ENCODE measurements around the gene TPST1.
A peak's percentile ranks its signal among the peaks of the same experiment; 100 is the strongest.
"Not testable (repeated sequence)": the region's sequence is repeated elsewhere in the genome, so short reads cannot be mapped to it uniquely, and the experiment has no call there.

The TPST1 gene

GRCh38 chr7:66319407-66319979 lies 114.4 kb downstream of the TPST1 start:
- no peak for DNase-seq (ENCODE audit: low read depth)
- H3K4me3 ChIP-seq (ENCODE audit: low read length) = no peak overlapping the region
- H3K36me3 ChIP-seq (ENCODE audit: control insufficient read depth, insufficient read depth, low read length, severe bottlenecking) = peaks cover 4% of the 10 kb centered on the region
- no peaks in the 10 kb centered on the region for H3K9me3 ChIP-seq (ENCODE audit: control insufficient read depth, low read length)
- peaks cover 12% of the 10 kb centered on the region for H3K4me1 ChIP-seq (ENCODE audit: control insufficient read depth, insufficient read depth, low read length)
- H3K27me3 ChIP-seq (replicated peaks; ENCODE audit: control insufficient read depth, insufficient read depth, low read length) = no peaks in the 10 kb centered on the region
- no peak overlapping the region for H3K9ac ChIP-seq (ENCODE audit: low read length)

DNA sequence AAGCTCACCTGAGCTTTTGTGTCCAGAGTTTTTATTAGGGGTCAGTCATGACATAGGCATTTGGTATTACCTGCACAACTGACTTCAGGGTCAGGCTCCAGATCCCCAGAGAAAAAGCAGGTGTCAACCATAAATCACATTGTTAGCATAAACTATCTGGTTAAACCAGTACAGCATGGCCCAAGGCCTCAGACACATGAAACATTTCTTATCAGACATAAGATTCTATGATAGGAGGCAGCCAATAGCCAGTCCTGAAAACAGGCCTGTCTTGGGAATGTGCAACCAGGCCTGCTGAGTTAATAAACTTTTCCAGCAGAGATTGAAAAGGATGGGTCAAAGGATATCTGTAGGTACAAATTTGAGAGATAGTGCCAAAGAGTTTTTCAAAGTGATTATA lies 116.1 kb downstream of the TPST1 start:
- Histone ChIP-seq H3K36me3 (ENCODE audit: control insufficient read depth, insufficient read depth, low read length, severe bottlenecking) (peaks cover 4% of the 10 kb centered on the region), H3K9me3 (ENCODE audit: control insufficient read depth, low read length) (no peaks in the 10 kb centered on the region), H3K4me3 (ENCODE audit: low read length) (no peak overlapping the region), H3K27me3 (replicated peaks; ENCODE audit: control insufficient read depth, insufficient read depth, low read length) (no peaks in the 10 kb centered on the region), H3K9ac (ENCODE audit: low read length) (no peak overlapping the region), H3K4me1 (ENCODE audit: control insufficient read depth, insufficient read depth, low read length) (peaks cover 15% of the 10 kb centered on the region)
- no peak for DNase-seq (ENCODE audit: low read depth)

DNA sequence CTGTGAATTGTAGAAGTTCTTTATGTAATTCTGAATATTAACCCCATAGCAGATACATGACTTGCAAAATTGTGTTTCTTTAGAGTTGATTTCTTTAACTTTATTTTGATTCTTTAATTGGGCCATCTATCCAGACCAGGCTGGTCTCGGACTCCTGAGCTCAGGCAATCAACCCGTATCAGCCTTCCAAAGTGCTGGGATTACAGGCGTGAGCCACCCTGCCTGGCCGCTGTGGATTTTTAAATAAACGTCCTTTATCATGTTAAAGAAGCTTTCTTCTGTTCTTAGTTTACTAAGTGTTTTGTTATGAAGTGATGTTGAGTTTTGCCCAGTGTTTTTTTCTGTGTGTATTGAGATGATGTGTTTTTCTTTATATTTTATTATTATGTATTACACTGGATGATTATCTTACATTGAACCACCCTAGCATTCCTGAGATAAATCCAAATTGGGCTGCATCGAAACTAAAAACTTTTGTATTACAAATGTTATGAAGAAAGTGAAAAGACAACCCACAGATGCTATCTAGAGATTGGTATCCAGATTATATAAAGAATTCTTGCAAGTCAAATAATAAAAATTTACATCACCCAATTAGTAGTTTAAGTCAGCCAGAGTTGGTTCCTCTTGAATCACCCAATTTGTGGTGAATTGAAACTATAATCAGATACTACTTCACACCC lies 118.1 kb downstream of the TPST1 start:
- no peak overlapping the region for H3K9ac ChIP-seq (ENCODE audit: low read length)

DNA sequence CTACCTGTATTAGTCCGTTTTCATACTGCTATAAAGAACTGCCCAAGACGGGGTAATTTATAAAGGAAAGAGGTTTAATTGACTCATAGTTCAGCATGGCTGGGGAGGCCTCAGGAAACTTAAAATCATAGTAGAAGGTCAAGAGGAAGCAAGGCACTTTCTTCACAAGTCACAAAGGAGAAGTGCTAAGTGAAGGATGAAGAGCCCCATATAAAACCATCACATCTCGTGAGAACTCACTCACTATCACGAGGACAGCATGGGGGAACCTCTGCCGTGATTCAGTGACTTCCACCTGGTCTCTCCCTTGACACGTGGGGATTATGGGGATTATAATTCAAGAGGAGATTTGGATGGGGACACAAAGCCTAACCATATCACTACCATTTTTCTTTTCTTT lies 119.9 kb downstream of the TPST1 start:
- not testable (repeated sequence) for H3K36me3 ChIP-seq (ENCODE audit: control insufficient read depth, insufficient read depth, low read length, severe bottlenecking); DNase-seq (ENCODE audit: low read depth)

More for the DNA sequence above, 118.1 kb downstream of the TPST1 start:
- H3K27me3 ChIP-seq (replicated peaks; ENCODE audit: control insufficient read depth, insufficient read depth, low read length) = no peaks in the 10 kb centered on the region
- peaks cover 4% of the 10 kb centered on the region for H3K36me3 ChIP-seq (ENCODE audit: control insufficient read depth, insufficient read depth, low read length, severe bottlenecking)
- no peak overlapping the region for H3K4me3 ChIP-seq (ENCODE audit: low read length)
- no peak for DNase-seq (ENCODE audit: low read depth)
- peaks cover 18% of the 10 kb centered on the region for H3K4me1 ChIP-seq (ENCODE audit: control insufficient read depth, insufficient read depth, low read length)
- no peaks in the 10 kb centered on the region for H3K9me3 ChIP-seq (ENCODE audit: control insufficient read depth, low read length)

GRCh38 chr7:66326501-66327215 lies 121.5 kb downstream of the TPST1 start:
- Histone ChIP-seq H3K4me1 (ENCODE audit: control insufficient read depth, insufficient read depth, low read length) (peaks cover 31% of the 10 kb centered on the region), H3K27me3 (replicated peaks; ENCODE audit: control insufficient read depth, insufficient read depth, low read length) (no peaks in the 10 kb centered on the region), H3K9me3 (ENCODE audit: control insufficient read depth, low read length) (no peaks in the 10 kb centered on the region), H3K36me3 (ENCODE audit: control insufficient read depth, insufficient read depth, low read length, severe bottlenecking) (no peaks in the 10 kb centered on the region), H3K4me3 (ENCODE audit: low read length) (peak overlapping the region; percentile 34), H3K9ac (ENCODE audit: low read length) (no peak overlapping the region)
- peak; percentile 89 for DNase-seq (ENCODE audit: low read depth)

More for the DNA sequence above, 119.9 kb downstream of the TPST1 start:
- H3K4me3 ChIP-seq (ENCODE audit: low read length); H3K9ac ChIP-seq (ENCODE audit: low read length); H3K9me3 ChIP-seq (ENCODE audit: control insufficient read depth, low read length); H3K27me3 ChIP-seq (replicated peaks; ENCODE audit: control insufficient read depth, insufficient read depth, low read length): not testable (repeated sequence)
- peaks cover 18% of the 10 kb centered on the region for H3K4me1 ChIP-seq (ENCODE audit: control insufficient read depth, insufficient read depth, low read length)

- Histone ChIP-seq H3K9ac (ENCODE audit: low read length) (no peak overlapping the region), H3K4me3 (ENCODE audit: low read length) (no peak overlapping the region), H3K9me3 (ENCODE audit: control insufficient read depth, low read length) (no peaks in the 10 kb centered on the region), H3K4me1 (ENCODE audit: control insufficient read depth, insufficient read depth, low read length) (peaks cover 33% of the 10 kb centered on the region), H3K27me3 (replicated peaks; ENCODE audit: control insufficient read depth, insufficient read depth, low read length) (no peaks in the 10 kb centered on the region), H3K36me3 (ENCODE audit: control insufficient read depth, insufficient read depth, low read length, severe bottlenecking) (no peaks in the 10 kb centered on the region)
- peak; percentile 29 for DNase-seq (ENCODE audit: low read depth)
These were observed 125.8 kb downstream of the TPST1 start for GRCh38 chr7:66330961-66331360.

GRCh38 chr7:66331883-66332282 lies 126.7 kb downstream of the TPST1 start:
- no peak for DNase-seq (ENCODE audit: low read depth)
- H3K36me3 ChIP-seq (ENCODE audit: control insufficient read depth, insufficient read depth, low read length, severe bottlenecking) = peaks cover 3% of the 10 kb centered on the region
- peaks cover 5% of the 10 kb centered on the region for H3K9me3 ChIP-seq (ENCODE audit: control insufficient read depth, low read length)

GRCh38 chr7:66333443-66333842 lies 128.3 kb downstream of the TPST1 start:
- H3K9me3 ChIP-seq (ENCODE audit: control insufficient read depth, low read length) = peaks cover 5% of the 10 kb centered on the region
- no peaks in the 10 kb centered on the region for H3K27me3 ChIP-seq (replicated peaks; ENCODE audit: control insufficient read depth, insufficient read depth, low read length)
- H3K4me3 ChIP-seq (ENCODE audit: low read length) = no peak overlapping the region
- no peak overlapping the region for H3K9ac ChIP-seq (ENCODE audit: low read length)
- DNase-seq (ENCODE audit: low read depth) = no peak
- H3K36me3 ChIP-seq (ENCODE audit: control insufficient read depth, insufficient read depth, low read length, severe bottlenecking) = peaks cover 3% of the 10 kb centered on the region
- H3K4me1 ChIP-seq (ENCODE audit: control insufficient read depth, insufficient read depth, low read length) = peaks cover 17% of the 10 kb centered on the region

More at GRCh38 chr7:66331883-66332282, 126.7 kb downstream of the TPST1 start:
- Histone ChIP-seq H3K27me3 (replicated peaks; ENCODE audit: control insufficient read depth, insufficient read depth, low read length) (no peaks in the 10 kb centered on the region), H3K9ac (ENCODE audit: low read length) (no peak overlapping the region), H3K4me1 (ENCODE audit: control insufficient read depth, insufficient read depth, low read length) (peaks cover 25% of the 10 kb centered on the region), H3K4me3 (ENCODE audit: low read length) (no peak overlapping the region)

DNA sequence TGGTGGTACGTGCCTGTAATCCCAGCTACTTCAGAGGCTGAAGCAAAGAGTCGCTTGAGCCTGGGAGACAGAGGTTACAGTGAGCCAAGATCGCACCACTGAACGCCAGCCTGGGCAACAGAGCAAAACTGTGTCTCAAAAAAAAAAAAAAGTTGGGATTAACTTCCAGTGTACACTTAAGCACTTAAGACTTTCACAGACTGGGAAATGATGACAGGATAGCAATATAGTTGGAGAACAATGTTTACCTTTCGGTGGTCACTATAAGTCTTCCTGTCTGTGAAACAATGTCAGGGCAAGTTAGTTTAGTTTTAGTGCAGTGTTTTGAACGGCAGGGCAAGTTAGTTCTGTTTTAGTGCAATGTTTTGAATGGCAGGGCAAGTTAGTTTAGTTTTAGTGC lies 130.2 kb downstream of the TPST1 start:
- Histone ChIP-seq H3K4me3 (ENCODE audit: low read length) (no peak overlapping the region), H3K27me3 (replicated peaks; ENCODE audit: control insufficient read depth, insufficient read depth, low read length) (no peaks in the 10 kb centered on the region), H3K36me3 (ENCODE audit: control insufficient read depth, insufficient read depth, low read length, severe bottlenecking) (peaks cover 3% of the 10 kb centered on the region), H3K9ac (ENCODE audit: low read length) (no peak overlapping the region), H3K4me1 (ENCODE audit: control insufficient read depth, insufficient read depth, low read length) (peaks cover 17% of the 10 kb centered on the region), H3K9me3 (ENCODE audit: control insufficient read depth, low read length) (peaks cover 7% of the 10 kb centered on the region)
- DNase-seq (ENCODE audit: low read depth) = no peak

DNA sequence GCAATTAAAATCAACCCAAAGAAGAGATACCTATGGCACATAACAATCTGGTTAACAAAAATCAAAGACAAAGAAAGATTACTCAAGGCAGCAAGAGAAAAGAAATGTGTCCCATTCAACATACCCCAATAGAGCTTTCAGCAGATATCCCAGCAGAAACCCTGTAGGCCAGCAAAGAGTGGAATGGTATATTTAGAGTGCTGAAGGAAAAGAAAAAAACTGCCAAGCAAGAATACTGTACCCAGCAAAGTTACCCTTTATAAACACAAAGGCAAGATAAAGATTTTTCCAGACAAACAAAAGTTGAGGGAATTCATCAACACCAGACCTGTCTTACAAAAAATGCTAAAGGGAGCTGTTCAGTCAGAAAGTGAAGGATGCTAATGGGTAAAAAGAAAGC lies 131.6 kb downstream of the TPST1 start:
- no peaks in the 10 kb centered on the region for H3K27me3 ChIP-seq (replicated peaks; ENCODE audit: control insufficient read depth, insufficient read depth, low read length)
- no peak for DNase-seq (ENCODE audit: low read depth)
- peaks cover 3% of the 10 kb centered on the region for H3K36me3 ChIP-seq (ENCODE audit: control insufficient read depth, insufficient read depth, low read length, severe bottlenecking)
- no peak overlapping the region for H3K4me3 ChIP-seq (ENCODE audit: low read length)
- peaks cover 10% of the 10 kb centered on the region for H3K9me3 ChIP-seq (ENCODE audit: control insufficient read depth, low read length)
- no peak overlapping the region for H3K9ac ChIP-seq (ENCODE audit: low read length)
- peaks cover 3% of the 10 kb centered on the region for H3K4me1 ChIP-seq (ENCODE audit: control insufficient read depth, insufficient read depth, low read length)

DNA sequence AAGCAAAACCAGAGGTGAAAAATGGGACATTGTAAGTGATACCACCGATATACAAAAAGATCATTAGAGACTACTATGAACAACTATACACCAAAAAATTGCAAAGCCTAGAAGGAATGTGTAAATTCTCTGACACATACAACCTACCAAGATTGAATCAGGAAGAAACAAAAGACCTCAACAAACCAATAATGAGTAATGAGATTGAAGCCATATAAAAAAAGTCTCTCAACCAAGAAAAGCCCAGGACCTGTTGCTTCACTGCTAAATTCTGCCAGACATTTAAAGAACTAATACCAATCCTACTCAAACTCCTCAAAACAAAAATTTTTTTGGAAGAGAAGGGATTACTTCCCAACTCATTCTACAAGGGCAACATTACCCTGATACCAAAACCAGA lies 134.0 kb downstream of the TPST1 start:
- Histone ChIP-seq H3K4me3 (ENCODE audit: low read length) (no peak overlapping the region), H3K27me3 (replicated peaks; ENCODE audit: control insufficient read depth, insufficient read depth, low read length) (no peaks in the 10 kb centered on the region), H3K36me3 (ENCODE audit: control insufficient read depth, insufficient read depth, low read length, severe bottlenecking) (peaks cover 3% of the 10 kb centered on the region), H3K9me3 (ENCODE audit: control insufficient read depth, low read length) (peaks cover 10% of the 10 kb centered on the region), H3K9ac (ENCODE audit: low read length) (no peak overlapping the region), H3K4me1 (ENCODE audit: control insufficient read depth, insufficient read depth, low read length) (no peaks in the 10 kb centered on the region)
- DNase-seq (ENCODE audit: low read depth) = no peak

Data from adipocyte (in vitro differentiated cells).